Fibroblast of skin of abdomen (primary cell): ENCODE data around the gene NLE1. TPM values are rescaled to one million over a fixed set of nuclear protein-coding genes. Genes with fewer than 3 reads are reported as not detected.
"Not testable (repeated sequence)": the region's sequence is repeated elsewhere in the genome, so short reads cannot be mapped to it uniquely, and the experiment has no call there.

ENCODE experiments used
- DNase-seq: peaks from one replicate; pipeline ENCODE4 v3.0.0-alpha.2; 2013
- polyA plus RNA-seq, 2 experiments: library from polyadenylated mRNA; unstranded; fragments of 120-200 nt; gene quantifications; one replicate each; pipeline ENCODE4 v1.2.1, GENCODE V29; 2013; ENCODE audit not compliant: insufficient read length in 2 of 2

NLE1 gene
- polyA plus RNA-seq (2013, experiment 1 of 2; ENCODE audit: insufficient read length): 20.9 TPM
- polyA plus RNA-seq (2013, experiment 2 of 2; ENCODE audit: insufficient read length): 20.4 TPM

DNA sequence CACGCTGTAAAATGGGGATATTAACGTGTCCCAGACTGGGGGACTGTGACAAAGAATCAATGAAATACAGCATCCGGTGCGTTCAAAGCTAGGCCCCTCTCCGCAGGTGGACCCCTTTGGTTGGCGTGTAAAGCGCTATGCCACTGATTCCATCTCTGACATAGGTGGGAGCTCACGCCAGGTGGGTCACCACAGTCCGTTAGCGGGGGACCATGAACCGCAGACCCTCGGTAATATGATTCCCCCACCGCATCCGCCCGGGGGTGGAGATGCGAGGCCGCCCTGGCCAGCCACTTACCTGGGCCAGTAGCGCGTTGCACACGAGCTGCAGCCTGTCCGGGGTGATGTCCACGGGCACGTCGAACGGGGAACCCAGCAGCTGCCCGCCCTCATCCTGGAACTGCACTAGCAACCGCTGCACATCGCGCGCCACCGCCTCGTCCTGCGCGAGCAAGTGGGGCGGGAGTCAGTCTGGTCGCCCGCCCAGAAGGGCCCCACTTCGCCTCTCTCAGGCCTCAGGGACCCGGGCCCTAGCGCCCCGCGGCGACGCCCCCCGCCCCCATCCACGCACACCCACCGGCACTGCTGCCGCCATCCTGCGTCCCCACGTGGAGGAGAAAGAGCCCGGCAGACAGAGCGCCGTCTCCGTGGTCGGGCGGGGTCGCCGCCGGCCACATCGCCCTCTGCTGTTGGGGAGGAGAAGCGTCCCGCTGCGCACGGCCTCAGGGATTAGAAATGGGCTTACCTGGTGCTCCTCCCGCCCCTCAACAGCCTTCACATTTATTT, at the start of gene NLE1:
Gene NLE1, minus strand, starts transcription at position 623 of the 786 bp plus-strand sequence. Its CDS starts 28 bp downstream, at position 595.
- DNase-seq: peak; percentile 81

DNA sequence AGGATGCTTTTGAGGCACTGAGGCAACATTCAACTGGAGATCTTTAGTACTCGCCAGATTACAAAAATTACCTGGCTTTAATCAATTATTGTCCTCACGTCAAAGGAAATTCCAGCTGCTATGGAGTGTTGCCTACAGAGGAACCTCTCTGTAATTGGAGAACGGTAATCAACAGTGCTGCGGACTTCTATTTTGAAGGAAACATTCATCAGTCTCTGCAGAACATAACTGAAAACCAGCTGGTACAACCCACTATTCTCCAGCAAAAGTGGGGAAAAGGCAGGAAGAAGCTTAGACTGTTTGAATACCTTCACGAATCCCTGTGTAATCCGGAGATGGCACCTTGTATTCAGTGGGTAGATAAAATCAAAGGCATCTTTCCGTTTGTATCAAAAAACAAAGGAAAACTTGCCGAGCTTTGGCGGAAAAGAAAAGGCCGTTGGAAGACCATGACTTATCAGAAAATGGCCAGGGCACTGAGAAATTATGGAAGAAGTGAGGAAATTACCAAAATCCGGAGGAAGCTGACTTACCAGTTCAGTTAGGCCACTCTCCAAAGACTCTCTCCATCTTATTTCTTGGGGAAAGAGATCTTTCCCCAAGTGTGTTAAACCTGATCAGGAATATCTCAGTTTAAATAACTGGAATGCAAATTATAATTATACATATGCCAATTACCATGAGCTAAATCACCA, 49.0 kb upstream of the NLE1 start:
- DNase-seq: no peak

DNA sequence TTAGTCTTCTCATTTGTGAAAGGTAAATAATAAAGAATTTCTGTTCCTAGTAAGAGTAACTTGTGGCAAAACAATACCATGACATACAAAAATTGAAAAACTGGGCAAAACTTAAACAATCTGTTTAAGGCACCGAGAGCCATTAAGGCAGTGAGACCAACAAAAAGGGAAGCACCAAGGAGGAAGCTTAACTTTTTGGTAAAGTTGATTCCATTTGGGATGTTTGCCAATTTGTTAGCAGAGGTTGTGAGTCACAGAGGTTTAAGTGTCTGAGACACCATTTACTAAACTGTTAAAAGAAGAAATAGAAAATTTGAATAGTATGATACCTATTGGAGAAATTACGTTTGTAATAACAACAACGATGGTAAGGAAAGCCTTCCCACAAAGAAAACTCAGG, 47.2 kb upstream of the NLE1 start:
- DNase-seq: no peak

GRCh38 chr17:35188111-35188510, 46.0 kb upstream of the NLE1 start:
- no peak for DNase-seq

GRCh38 chr17:35187481-35187880, 45.4 kb upstream of the NLE1 start:
- DNase-seq: no peak

DNA sequence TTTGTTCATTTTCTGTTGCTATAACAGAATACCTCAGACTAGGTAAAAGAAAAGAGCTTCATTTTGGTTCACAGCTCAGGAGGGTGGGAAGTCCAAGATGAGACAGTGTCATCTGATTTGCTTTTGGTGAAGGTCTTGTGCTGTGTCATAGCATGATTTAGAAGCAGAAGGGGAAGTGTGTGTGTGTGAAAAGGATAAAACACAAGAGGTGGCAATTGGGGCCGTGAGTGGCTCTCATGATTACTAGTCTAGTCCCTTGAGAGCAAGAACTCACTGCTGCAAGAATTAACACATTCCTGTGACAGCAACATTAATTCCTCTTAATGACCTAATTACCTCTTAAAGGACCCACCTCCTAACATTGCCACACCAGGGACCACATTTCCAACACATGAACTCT, 43.7 kb upstream of the NLE1 start:
- DNase-seq: no peak

DNA sequence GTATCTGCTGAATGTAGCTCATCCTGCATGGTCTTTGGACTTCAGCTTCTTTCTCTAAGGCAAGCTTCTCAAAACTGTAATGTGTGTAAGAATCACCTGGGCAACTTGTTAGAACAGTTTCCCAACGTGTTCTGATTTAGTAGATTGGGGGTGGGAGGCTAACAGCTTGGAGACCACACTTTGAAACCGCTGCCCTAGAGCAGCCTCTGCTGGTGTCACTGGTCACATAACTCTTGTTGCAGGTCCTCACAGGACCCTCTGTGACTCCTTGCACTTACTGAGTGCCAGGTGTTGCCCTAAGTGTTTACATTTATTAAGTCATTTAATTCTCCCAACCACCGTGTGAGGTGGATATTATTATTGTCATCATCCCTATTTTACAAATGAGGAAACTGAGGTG, 42.2 kb upstream of the NLE1 start:
- DNase-seq: no peak

DNA sequence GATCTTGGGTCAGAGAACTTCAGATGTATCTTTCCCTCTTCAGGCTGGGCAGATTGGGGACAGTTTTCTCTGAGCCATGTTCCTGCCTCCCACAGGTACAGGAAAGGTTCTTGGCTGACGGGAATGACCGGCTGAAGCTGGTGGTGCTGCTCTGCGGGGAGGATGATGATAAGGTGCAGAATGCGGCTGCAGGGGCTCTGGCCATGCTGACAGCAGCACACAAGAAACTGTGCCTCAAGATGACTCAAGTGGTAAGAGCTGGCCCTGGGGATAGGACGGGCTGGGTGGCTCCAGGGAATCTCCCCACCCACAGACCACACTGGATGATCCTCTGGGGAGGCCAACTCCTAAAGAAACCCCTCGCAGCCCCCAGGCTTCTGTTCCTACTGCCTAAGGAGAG, 41.2 kb upstream of the NLE1 start:
- DNase-seq: no peak

GRCh38 chr17:35179379-35179778, 37.3 kb upstream of the NLE1 start:
- not testable (repeated sequence) for DNase-seq

GRCh38 chr17:35176897-35177296, 34.8 kb upstream of the NLE1 start:
- DNase-seq: no peak

- no peak for DNase-seq
Observed at GRCh38 chr17:35175638-35176415, 33.7 kb upstream of the NLE1 start.

- DNase-seq: no peak
Observed at GRCh38 chr17:35174835-35175334, 32.8 kb upstream of the NLE1 start.

GRCh38 chr17:35172321-35172720, 30.2 kb upstream of the NLE1 start:
- not testable (repeated sequence) for DNase-seq

GRCh38 chr17:35171834-35172233, 29.7 kb upstream of the NLE1 start:
- DNase-seq: no peak

DNA sequence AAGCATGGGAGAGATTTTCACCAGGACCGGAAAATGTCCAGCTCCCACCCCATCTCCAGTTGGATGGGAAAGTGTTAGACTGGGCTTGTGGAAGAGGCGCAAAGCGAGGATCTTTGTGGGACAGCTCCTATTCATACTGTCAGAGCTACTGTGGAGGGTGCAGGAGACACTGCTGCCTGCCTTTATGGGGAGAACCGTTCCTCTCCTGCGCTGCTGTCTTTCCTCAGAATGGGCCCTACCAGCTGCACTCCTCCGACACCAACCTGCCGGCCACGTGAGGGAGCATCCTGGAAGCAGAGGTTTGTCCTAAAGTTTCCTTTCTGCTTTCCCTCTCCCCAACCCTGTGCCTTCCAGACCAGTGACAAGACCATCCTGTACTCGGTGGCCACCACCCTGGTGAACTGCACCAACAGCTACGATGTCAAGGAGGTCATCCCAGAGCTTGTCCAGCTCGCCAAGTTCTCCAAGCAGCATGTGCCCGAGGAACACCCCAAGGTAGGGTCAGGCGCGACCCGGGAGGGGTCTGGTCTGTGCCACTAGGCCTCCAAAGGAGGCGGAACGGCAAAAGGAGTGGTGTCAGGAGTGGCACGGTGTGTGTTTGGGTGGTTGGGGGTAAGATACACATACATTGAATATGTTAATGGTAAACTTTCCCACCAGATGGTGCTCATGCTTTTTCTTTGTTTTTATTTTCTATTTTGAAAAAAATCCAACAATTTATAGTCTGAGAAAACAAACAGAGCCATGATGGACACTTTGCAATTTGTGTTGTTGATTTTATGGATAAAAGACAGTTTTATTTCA, 29.1 kb upstream of the NLE1 start:
- peak; percentile 5 for DNase-seq

- no peak for DNase-seq
Observed at GRCh38 chr17:35169835-35170363, 27.8 kb upstream of the NLE1 start.

DNA sequence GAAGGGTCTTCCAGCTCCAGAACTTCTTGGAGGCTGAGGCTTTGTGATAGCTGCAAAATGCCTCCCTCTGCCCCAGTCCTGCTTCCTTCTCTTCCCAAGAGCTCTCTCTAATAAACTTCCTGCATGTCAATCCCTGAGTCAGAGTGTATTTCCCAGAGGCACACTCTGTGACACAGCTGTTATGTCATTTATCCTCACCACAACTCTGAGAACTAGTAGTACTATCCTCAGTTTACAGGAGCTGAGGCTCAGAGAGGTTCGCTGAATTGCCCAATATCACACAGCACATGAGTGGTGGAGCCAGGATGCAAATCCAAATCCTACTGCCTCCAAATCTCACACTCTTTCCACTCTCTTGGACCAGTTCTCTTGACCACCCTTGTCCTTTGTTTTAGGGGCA, 25.6 kb upstream of the NLE1 start:
- peak; percentile 12 for DNase-seq

DNA sequence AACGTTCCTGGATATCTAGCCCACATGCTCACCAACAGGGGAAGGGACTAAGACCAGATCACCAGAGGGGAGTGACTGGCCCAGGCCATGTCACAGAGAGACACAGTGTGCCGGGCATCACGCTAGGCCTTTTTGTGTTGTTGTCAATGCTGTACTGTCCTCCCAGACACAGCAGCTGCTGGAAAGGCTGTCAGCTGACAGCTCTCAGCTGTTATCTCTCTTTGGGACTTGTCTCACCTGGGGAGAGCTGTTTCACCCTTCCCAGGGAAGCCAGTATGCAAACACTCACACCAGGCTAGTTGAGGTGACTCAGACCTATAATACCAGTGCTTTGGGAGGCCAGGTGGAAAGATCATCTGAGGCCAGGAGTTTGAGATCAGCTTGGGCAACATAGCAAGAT, 24.9 kb upstream of the NLE1 start:
- DNase-seq: no peak

DNA sequence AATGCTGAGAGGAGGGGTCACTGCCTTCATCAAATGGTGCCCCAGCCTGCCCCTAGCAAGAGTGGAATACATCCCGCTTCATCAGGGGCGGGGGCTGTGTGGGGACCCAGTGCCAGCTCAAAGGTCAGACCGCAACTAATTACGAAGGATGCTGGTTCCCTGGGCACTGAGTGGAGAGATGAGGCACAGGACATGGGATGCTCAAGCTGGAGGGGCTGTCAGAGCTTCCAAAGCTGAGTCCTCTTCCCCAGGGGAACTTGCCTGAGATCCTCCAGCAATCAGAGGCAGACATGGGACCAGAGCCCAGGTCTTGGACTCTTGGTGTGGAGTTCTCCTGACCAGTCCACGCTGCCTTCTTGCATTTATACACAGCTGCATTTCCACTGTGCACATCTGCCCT, 24.4 kb upstream of the NLE1 start:
- DNase-seq: no peak

GRCh38 chr17:35164716-35165115, 22.6 kb upstream of the NLE1 start:
- DNase-seq: no peak

DNA sequence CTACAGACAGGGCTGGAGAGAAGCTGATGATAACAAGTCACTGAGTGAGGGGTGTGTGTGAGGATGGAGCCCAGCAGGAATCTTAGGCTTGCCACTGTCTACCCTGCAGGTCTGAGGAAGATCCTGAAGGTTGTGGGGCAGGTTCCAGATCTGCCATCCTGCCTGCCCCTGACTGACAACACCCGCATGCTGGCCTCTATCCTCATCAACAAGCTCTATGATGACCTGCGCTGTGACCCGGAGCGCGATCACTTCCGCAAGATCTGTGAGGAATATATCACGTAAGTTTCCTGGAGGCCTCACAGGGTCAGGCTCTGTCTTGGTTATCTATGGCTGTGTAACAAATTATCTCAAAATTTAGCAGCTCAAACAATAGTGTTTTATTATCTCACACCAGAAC, 21.8 kb upstream of the NLE1 start:
- no peak for DNase-seq

- no peak for DNase-seq
Observed at GRCh38 chr17:35162755-35163154, 20.7 kb upstream of the NLE1 start.
